ENCODE data around the gene CCDC149. TPM values are rescaled to one million over a fixed set of nuclear protein-coding genes. Genes with fewer than 3 reads are reported as not detected.

CCDC149 gene
- total and polyA plus RNA-seq, 2 of the 13 experiments (the other 11 are each of a cell fraction or from before 2014, with no cell fraction given), result 0.44 to 0.95 TPM

GRCh38 chr4:24858550-24858949, 54.3 kb downstream of the CCDC149 start (continued):
- TF ChIP-seq IRF9 (CRISPR knock-in tag; IDR thresholded peaks at IDR 0.05; ENCODE audit: borderline replicate concordance) (no peak), ZNF83 (CRISPR knock-in tag; IDR thresholded peaks at IDR 0.05; ENCODE audit: borderline replicate concordance) (no peak), ZNF234 (CRISPR knock-in tag; conservative IDR thresholded peaks at IDR 0.05) (no peak), MNT (IDR thresholded peaks at IDR 0.05) (no peak), UBTF (CRISPR knock-in tag; IDR thresholded peaks at IDR 0.05) (no peak)

GRCh38 chr4:24858026-24858425, 54.8 kb downstream of the CCDC149 start:
- H2AFZ ChIP-seq (ENCODE audit: low read length), result no peak overlapping the region
- intact Hi-C loops (cut with micrococcal nuclease; ENCODE audit: unreplicated experiment) (no loop called here), in situ Hi-C loops (cut with HindIII; ENCODE audit: extremely low pct_ligation_motif_present, low pct_unique_long_range_greater_than_20kb) (no loop called here)
- ChIA-PET POLR2A (no interaction called here), CTCF (ENCODE audit: low intra/inter-chr PET ratio, low total read pairs) (no interaction called here)
- no peak for TF ChIP-seq KDM4B (CRISPR knock-in tag; IDR thresholded peaks at IDR 0.05)
- 37% methylated on average over 3 of the region's 3 CpGs for WGBS (ENCODE audit: low lambda C conversion rate)
- no peak overlapping the region for H3K27ac ChIP-seq (ENCODE audit: extremely low read length, insufficient read depth, low read length)
- no peaks in the 10 kb centered on the region for H4K20me1 ChIP-seq (ENCODE audit: insufficient read depth, low read length)
- FAIRE-seq, result no peak
- BruUV-seq (replicated peaks), result no TSS peak
- no peak overlapping the region for H3K9ac ChIP-seq (ENCODE audit: insufficient read depth, low read depth, low read length)
- no peaks in the 10 kb centered on the region for H3K79me2 ChIP-seq (ENCODE audit: insufficient read depth, low read length)
- H3K36me3 ChIP-seq (replicated peaks in 1 of 2; ENCODE audit: control insufficient read depth in 1 of 2, insufficient read depth in 2 of 2, low read length in 2 of 2), result no peaks in the 10 kb centered on the region
- H3K27me3 ChIP-seq (ENCODE audit: control insufficient read depth in 1 of 2, insufficient read depth in 2 of 2, low read length in 2 of 2), result no peaks in the 10 kb centered on the region; a peak in 1 of 5 replicates
- no peak for DNase-seq (ENCODE audit: low spot score)
- H3K4me3 ChIP-seq (replicated peaks in 1 of 3; ENCODE audit: insufficient read depth in 1 of 3, low read depth in 2 of 3, low read length in 3 of 3), result no peak overlapping the region
- no peak overlapping the region for H3K4me2 ChIP-seq (ENCODE audit: low read depth, low read length)
- ATAC-seq, result no peak
- no peaks in the 10 kb centered on the region for H3K9me3 ChIP-seq (ENCODE audit: low read length)
- H3K4me1 ChIP-seq (ENCODE audit: insufficient read depth, low read length), result no peaks in the 10 kb centered on the region

Data from HepG2 (cell line).